Thoracic aorta (tissue), 2 donors: ENCODE results near the gene CEP78. TPM values are rescaled to one million over a fixed set of nuclear protein-coding genes. Genes with fewer than 3 reads are reported as not detected.
"Not testable (repeated sequence)": the region's sequence is repeated elsewhere in the genome, so short reads cannot be mapped to it uniquely, and the experiment has no call there.

ENCODE experiments used
- ATAC-seq: fragments of 150-250 bp; one replicate; pipeline ENCODE4 v1.8.0; 2017; ENCODE audit warnings: low read depth; ENCODE audit not compliant: insufficient number of reproducible peaks, low FRiP score
- DNase-seq: peaks from one replicate; pipeline ENCODE4 v3.0.0-alpha.2; 2020; ENCODE audit warnings: low spot score
- H3K27ac ChIP-seq, 2 donors: fragments of 200-600 bp; sonication (generic); 1 replicate in 1 of 2; 2 replicates in 1 of 2; pipeline ENCODE4 v1.5.1; 2016; ENCODE audit warnings: mild to moderate bottlenecking in 2 of 2, moderate library complexity in 2 of 2
- H3K27me3 ChIP-seq: fragments of 200-600 bp; sonication (generic); replicated peaks from 2 replicates; pipeline ENCODE4 v1.6.0; 2016; ENCODE audit warnings: mild to moderate bottlenecking; ENCODE audit not compliant: insufficient read depth
- H3K36me3 ChIP-seq: fragments of 200-600 bp; sonication (generic); one replicate; pipeline ENCODE4 v1.5.1; 2016
- H3K4me1 ChIP-seq, 2 donors: fragments of 200-600 bp; sonication (generic); 1 replicate in 1 of 2; 2 replicates in 1 of 2; pipeline versions ENCODE4 v1.5.1 to v1.6.0; 2016; ENCODE audit warnings: low read depth in 2 of 2, mild to moderate bottlenecking in 1 of 2; ENCODE audit not compliant: control insufficient read depth in 1 of 2
- H3K4me3 ChIP-seq: fragments of 200-600 bp; sonication (generic); 2 replicates; pipeline ENCODE4 v1.5.1; 2016; ENCODE audit warnings: mild to moderate bottlenecking
- H3K9me3 ChIP-seq: fragments of 200-600 bp; sonication (generic); 2 replicates; pipeline ENCODE4 v1.5.1; 2016
- CTCF ChIP-seq: fragments of 200-600 bp; sonication (generic); IDR thresholded peaks from one replicate; pipeline ENCODE4 v1.5.1; 2019; ENCODE audit warnings: antibody characterized with exemption
- total RNA-seq, 2 donors: library from RNA; depleted of rRNA; stranded (reverse); fragments of >200 nt; gene quantifications; one replicate each; pipeline versions ENCODE4 v1.1.0 to v1.2.3, GENCODE V29; 2016

CEP78 gene
- total RNA-seq, 2 donors from 2014 or later: 5.6 to 10.4 TPM

GRCh38 chr9:78218890-78219289 is 17.0 kb upstream of the CEP78 start:
- no peaks in the 10 kb centered on the region for H3K4me1 ChIP-seq
- no peaks in the 10 kb centered on the region for H3K27me3 ChIP-seq
- no peak overlapping the region for H3K4me3 ChIP-seq
- no peak overlapping the region for H3K27ac ChIP-seq
- DNase-seq: no peak
- no peaks in the 10 kb centered on the region for H3K9me3 ChIP-seq
- H3K36me3 ChIP-seq: no peaks in the 10 kb centered on the region
- ATAC-seq: no peak
- no peak for TF ChIP-seq CTCF

GRCh38 chr9:78221425-78221824 is 14.4 kb upstream of the CEP78 start:
- H3K36me3 ChIP-seq: no peaks in the 10 kb centered on the region
- H3K27me3 ChIP-seq: no peaks in the 10 kb centered on the region
- TF ChIP-seq CTCF: no peak
- H3K4me1 ChIP-seq: no peaks in the 10 kb centered on the region
- ATAC-seq (no peak), DNase-seq (no peak)
- H3K9me3 ChIP-seq: no peaks in the 10 kb centered on the region
- no peak overlapping the region for H3K4me3 ChIP-seq
- no peak overlapping the region for H3K27ac ChIP-seq

- not testable (repeated sequence) for H3K27ac ChIP-seq, H3K4me1 ChIP-seq, ATAC-seq, H3K27me3 ChIP-seq, DNase-seq, H3K36me3 ChIP-seq, H3K9me3 ChIP-seq, H3K4me3 ChIP-seq
Measured at GRCh38 chr9:78221841-78222240, 14.0 kb upstream of the CEP78 start.

- Histone ChIP-seq H3K36me3 (no peaks in the 10 kb centered on the region), H3K27ac (no peak overlapping the region), H3K27me3 (no peaks in the 10 kb centered on the region), H3K4me1 (no peaks in the 10 kb centered on the region), H3K9me3 (no peaks in the 10 kb centered on the region), H3K4me3 (no peak overlapping the region)
- ATAC-seq (no peak), DNase-seq (no peak)
- TF ChIP-seq CTCF: no peak
Measured at GRCh38 chr9:78230761-78231160, 5.1 kb upstream of the CEP78 start.

GRCh38 chr9:78232471-78232870 is 3.4 kb upstream of the CEP78 start:
- not testable (repeated sequence) for H3K27me3 ChIP-seq, H3K4me3 ChIP-seq, H3K27ac ChIP-seq, DNase-seq, H3K4me1 ChIP-seq, ATAC-seq, H3K9me3 ChIP-seq, H3K36me3 ChIP-seq

GRCh38 chr9:78234810-78235209 is 1.1 kb upstream of the CEP78 start:
- Histone ChIP-seq H3K4me1 (peaks cover 2 to 9% of the 10 kb centered on the region in 2 donors), H3K4me3 (peak overlapping the region; percentile 72), H3K36me3 (no peaks in the 10 kb centered on the region), H3K27ac (no peak overlapping the region), H3K9me3 (no peaks in the 10 kb centered on the region), H3K27me3 (no peaks in the 10 kb centered on the region)
- ATAC-seq (no peak), DNase-seq (no peak)
- TF ChIP-seq CTCF: no peak
